GM23248 (cell line): Measurements from ENCODE around the gene POLD3. TPM values are rescaled to one million over a fixed set of nuclear protein-coding genes. Genes with fewer than 3 reads are reported as not detected.

Experiments used
- DNase-seq: peaks from one replicate; pipeline ENCODE4 v3.0.0-alpha.2; 2015
- H2AFZ ChIP-seq: fragments of 200-600 bp; sonication (generic); 2 replicates; pipeline ENCODE4 v1.6.1; 2016; ENCODE audit warnings: antibody characterized with exemption
- H3F3A ChIP-seq: fragments of 200-600 bp; sonication (generic); 2 replicates; pipeline ENCODE4 v1.6.1; 2016; ENCODE audit warnings: mild to moderate bottlenecking, antibody characterized with exemption, mixed run types; ENCODE audit not compliant: insufficient read depth
- H3K27ac ChIP-seq: fragments of 200-600 bp; sonication (generic); 2 replicates; pipeline ENCODE4 v1.5.1; 2016; ENCODE audit warnings: mild to moderate bottlenecking
- H3K27me3 ChIP-seq: fragments of 200-600 bp; sonication (generic); replicated peaks from 2 replicates; pipeline ENCODE4 v1.6.1; 2016; ENCODE audit warnings: mild to moderate bottlenecking; ENCODE audit not compliant: insufficient read depth
- H3K36me3 ChIP-seq: fragments of 200-600 bp; sonication (generic); 2 replicates; pipeline ENCODE4 v1.6.1; 2016; ENCODE audit warnings: low read depth, mild to moderate bottlenecking
- H3K4me1 ChIP-seq: fragments of 200-600 bp; sonication (generic); 2 replicates; pipeline ENCODE4 v1.6.1; 2016; ENCODE audit warnings: mild to moderate bottlenecking; ENCODE audit not compliant: insufficient read depth
- H3K4me2 ChIP-seq: fragments of 200-600 bp; sonication (generic); one replicate; pipeline ENCODE4 v1.6.1; 2016; ENCODE audit warnings: mild to moderate bottlenecking; ENCODE audit not compliant: unreplicated experiment
- H3K4me3 ChIP-seq: fragments of 200-600 bp; sonication (generic); 2 replicates; pipeline ENCODE4 v1.5.1; 2016; ENCODE audit warnings: mild to moderate bottlenecking
- H3K79me2 ChIP-seq: fragments of 200-600 bp; sonication (generic); 2 replicates; pipeline ENCODE4 v1.6.1; 2016; ENCODE audit warnings: mild to moderate bottlenecking; ENCODE audit not compliant: insufficient read depth
- H3K9ac ChIP-seq: fragments of 200-600 bp; sonication (generic); 2 replicates; pipeline ENCODE4 v1.6.1; 2016; ENCODE audit warnings: mild to moderate bottlenecking
- H3K9me2 ChIP-seq: fragments of 200-600 bp; sonication (generic); 2 replicates; pipeline ENCODE4 v1.6.1; 2016; ENCODE audit warnings: mixed run types, mild to moderate bottlenecking, moderate library complexity; ENCODE audit not compliant: insufficient read depth
- H3K9me3 ChIP-seq: fragments of 200-600 bp; sonication (generic); one replicate; pipeline ENCODE4 v1.6.1; 2017; ENCODE audit warnings: low read depth
- H4K20me1 ChIP-seq: fragments of 200-600 bp; sonication (generic); 2 replicates; pipeline ENCODE4 v1.6.0; 2016; ENCODE audit not compliant: insufficient read depth
- EZH2 ChIP-seq: fragments of 200-600 bp; sonication (generic); IDR thresholded peaks from 2 replicates; pipeline ENCODE4 v1.6.1; 2018; ENCODE audit warnings: antibody characterized with exemption, mild to moderate bottlenecking; ENCODE audit not compliant: insufficient read depth, poor library complexity, severe bottlenecking
- EZH2phosphoT487 ChIP-seq: fragments of 200-600 bp; sonication (generic); IDR thresholded peaks from 2 replicates; pipeline ENCODE4 v1.6.1; 2018; ENCODE audit warnings: antibody characterized with exemption, moderate library complexity, mild to moderate bottlenecking, low read depth; ENCODE audit not compliant: insufficient read depth
- WGBS, 2 experiments: methylation state at CpG; one replicate each; pipeline ENCODE4 v1.1.6; 2015 to 2017; ENCODE audit warnings: low lambda C conversion rate in 2 of 2, low coverage in 1 of 2; ENCODE audit errors: missing lambda C conversion rate in 2 of 2; 5-methylcytosine and 5-hydroxymethylcytosine counted together
- in situ Hi-C: fragments of 300-500 bp; cut with MboI; formaldehyde crosslinking; loops from 2 replicates; pipeline ENCODE4 v1.15.0; 2020
- polyA plus RNA-seq: library from polyadenylated mRNA; unstranded; fragments of >200 nt; fragmentation: Nextera tagmentation; extraction: Ambion mirVana; gene quantifications from 2 replicates; pipeline ENCODE4 v1.2.1, GENCODE V29; 2016
- total RNA-seq: library from RNA; depleted of rRNA; stranded (reverse); fragments of >200 nt; shearing (Covaris generic); gene quantifications from 2 replicates; pipeline ENCODE4 v1.2.3, GENCODE V29; 2014

The POLD3 gene
- total and polyA plus RNA-seq, 2 experiments from 2014 or later, result 8.4 to 16.5 TPM

GRCh38 chr11:74646954-74647353 is 54.6 kb downstream of the POLD3 start:
- H3K9me2 ChIP-seq, result no peaks in the 10 kb centered on the region
- no peak for DNase-seq
- no peak overlapping the region for H3K9ac ChIP-seq
- no peak overlapping the region for H3K4me3 ChIP-seq
- H3F3A ChIP-seq, result no peaks in the 10 kb centered on the region
- no peaks in the 10 kb centered on the region for H3K36me3 ChIP-seq
- no peaks in the 10 kb centered on the region for H4K20me1 ChIP-seq
- no peak overlapping the region for H2AFZ ChIP-seq
- H3K9me3 ChIP-seq, result no peaks in the 10 kb centered on the region
- no peaks in the 10 kb centered on the region for H3K79me2 ChIP-seq
- no peak for TF ChIP-seq EZH2
- no peak for TF ChIP-seq EZH2phosphoT487
- WGBS, 2 experiments, result 96% methylated on average over 7 of the region's 7 CpGs
- H3K27me3 ChIP-seq, result no peaks in the 10 kb centered on the region
- H3K4me1 ChIP-seq, result no peaks in the 10 kb centered on the region
- in situ Hi-C loops, result no loop called here
- H3K4me2 ChIP-seq, result no peak overlapping the region
- H3K27ac ChIP-seq, result no peak overlapping the region

GRCh38 chr11:74647404-74647803 is 55.0 kb downstream of the POLD3 start:
- DNase-seq, result no peak
- Histone ChIP-seq H3F3A (no peaks in the 10 kb centered on the region), H3K36me3 (no peaks in the 10 kb centered on the region), H3K27me3 (no peaks in the 10 kb centered on the region), H3K4me2 (no peak overlapping the region), H3K9ac (no peak overlapping the region), H3K4me3 (no peak overlapping the region), H3K79me2 (no peaks in the 10 kb centered on the region), H3K9me3 (no peaks in the 10 kb centered on the region), H3K4me1 (no peaks in the 10 kb centered on the region), H4K20me1 (no peaks in the 10 kb centered on the region), H3K9me2 (no peaks in the 10 kb centered on the region), H2AFZ (no peak overlapping the region), H3K27ac (no peak overlapping the region)
- no peak for TF ChIP-seq EZH2
- TF ChIP-seq EZH2phosphoT487, result no peak
- in situ Hi-C loops, result no loop called here

DNA sequence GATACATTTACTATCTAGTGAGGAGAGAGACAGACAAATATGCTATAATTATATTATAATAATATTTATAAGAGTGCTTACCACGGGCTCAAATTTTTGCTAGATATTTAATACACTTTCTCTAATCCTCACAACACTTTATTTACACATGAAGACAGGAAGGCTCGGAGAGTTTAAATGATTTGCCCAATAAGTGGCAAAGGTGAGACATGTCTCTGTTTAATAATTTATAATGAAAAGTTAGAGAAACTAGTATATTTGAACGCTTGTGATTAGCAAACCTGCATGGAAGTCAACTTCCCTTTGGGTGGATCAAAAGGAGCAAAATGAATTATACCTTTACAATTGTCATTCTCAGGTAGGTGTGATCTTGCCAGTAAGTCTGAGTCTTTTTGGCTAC is 55.4 kb downstream of the POLD3 start:
- Histone ChIP-seq H3K9ac (no peak overlapping the region), H3K27me3 (no peaks in the 10 kb centered on the region), H3K4me3 (no peak overlapping the region), H3F3A (no peaks in the 10 kb centered on the region), H3K79me2 (no peaks in the 10 kb centered on the region), H3K4me2 (no peak overlapping the region), H3K4me1 (no peaks in the 10 kb centered on the region), H3K36me3 (no peaks in the 10 kb centered on the region), H3K9me3 (no peaks in the 10 kb centered on the region), H3K9me2 (no peaks in the 10 kb centered on the region), H4K20me1 (no peaks in the 10 kb centered on the region), H3K27ac (no peak overlapping the region), H2AFZ (no peak overlapping the region)
- no peak for TF ChIP-seq EZH2phosphoT487
- TF ChIP-seq EZH2, result no peak
- DNase-seq, result no peak
- in situ Hi-C loops, result no loop called here
- WGBS, 2 experiments, result 84 to 87% methylated on average over 3 of the region's 3 CpGs

DNA sequence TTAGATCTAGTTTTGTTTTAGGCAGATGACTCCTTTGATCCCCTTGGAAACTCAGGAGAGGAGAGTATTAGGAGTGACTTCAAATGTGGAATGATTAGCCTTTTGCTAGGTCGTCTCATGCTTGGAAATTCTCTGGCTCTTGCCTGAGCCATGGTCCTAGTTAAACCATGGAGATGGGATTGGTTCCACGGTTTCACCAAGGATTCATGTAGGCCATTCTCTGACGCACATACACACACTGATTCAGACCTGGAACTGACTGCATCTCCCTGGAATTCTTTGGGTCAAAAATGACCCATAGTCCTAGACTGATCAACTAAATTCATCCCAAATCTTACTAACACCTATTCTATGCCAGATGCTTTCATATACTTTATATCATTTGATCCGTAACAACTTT is 56.5 kb downstream of the POLD3 start:
- no peaks in the 10 kb centered on the region for H3K27me3 ChIP-seq
- in situ Hi-C loops, result no loop called here

GRCh38 chr11:74650498-74650897 is 58.1 kb downstream of the POLD3 start:
- TF ChIP-seq EZH2, result no peak
- TF ChIP-seq EZH2phosphoT487, result no peak
- Histone ChIP-seq H3K9ac (no peak overlapping the region), H3K27ac (no peak overlapping the region), H2AFZ (no peak overlapping the region), H3K79me2 (no peaks in the 10 kb centered on the region), H3K4me2 (no peak overlapping the region), H3K27me3 (no peaks in the 10 kb centered on the region), H3K4me1 (no peaks in the 10 kb centered on the region), H3F3A (no peaks in the 10 kb centered on the region), H3K4me3 (no peak overlapping the region), H3K9me3 (no peaks in the 10 kb centered on the region), H3K9me2 (no peaks in the 10 kb centered on the region), H4K20me1 (no peaks in the 10 kb centered on the region), H3K36me3 (no peaks in the 10 kb centered on the region)
- WGBS, 2 experiments, result 82 to 84% methylated on average over 2 of the region's 2 CpGs
- in situ Hi-C loops, result no loop called here
- DNase-seq, result peak; percentile 15

More for the DNA sequence above, 56.5 kb downstream of the POLD3 start:
- H3K9me2 ChIP-seq, result no peaks in the 10 kb centered on the region
- H3K79me2 ChIP-seq, result no peaks in the 10 kb centered on the region
- H3K9ac ChIP-seq, result no peak overlapping the region
- no peak overlapping the region for H3K4me3 ChIP-seq
- H3K9me3 ChIP-seq, result no peaks in the 10 kb centered on the region
- H4K20me1 ChIP-seq, result no peaks in the 10 kb centered on the region
- WGBS, 2 experiments, result 72 to 83% methylated on average over 4 of the region's 4 CpGs
- no peaks in the 10 kb centered on the region for H3K4me1 ChIP-seq
- no peak overlapping the region for H3K4me2 ChIP-seq
- TF ChIP-seq EZH2phosphoT487 (no peak), EZH2 (no peak)
- no peak overlapping the region for H3K27ac ChIP-seq
- peak; percentile 26 for DNase-seq
- H3K36me3 ChIP-seq, result no peaks in the 10 kb centered on the region
- H3F3A ChIP-seq, result no peaks in the 10 kb centered on the region
- no peak overlapping the region for H2AFZ ChIP-seq
